Sigmoid colon (tissue), 4 donors: ENCODE results near the gene STAC.

Source experiments
- CTCF ChIP-seq, 4 experiments: fragments of 450-650 bp in 3 of 4; fragments of 200-600 bp in 1 of 4; IDR thresholded peaks; one replicate each; pipeline ENCODE4 v1.5.1; 2016 to 2019; ENCODE audit warnings: antibody characterized with exemption in 4 of 4, mild to moderate bottlenecking in 3 of 4, moderate library complexity in 2 of 4
- POLR2A ChIP-seq, 2 donors: fragments of 450-650 bp; IDR thresholded peaks; one replicate each; pipeline ENCODE4 v1.6.1; 2016; ENCODE audit warnings: antibody characterized with exemption in 2 of 2, mild to moderate bottlenecking in 2 of 2, moderate library complexity in 2 of 2
- POLR2AphosphoS5 ChIP-seq, 4 donors: sonication (generic); formaldehyde crosslinking; IDR thresholded peaks; one replicate each; pipeline ENCODE4 v1.6.1; 2017; ENCODE audit warnings: antibody characterized with exemption in 4 of 4

DNA sequence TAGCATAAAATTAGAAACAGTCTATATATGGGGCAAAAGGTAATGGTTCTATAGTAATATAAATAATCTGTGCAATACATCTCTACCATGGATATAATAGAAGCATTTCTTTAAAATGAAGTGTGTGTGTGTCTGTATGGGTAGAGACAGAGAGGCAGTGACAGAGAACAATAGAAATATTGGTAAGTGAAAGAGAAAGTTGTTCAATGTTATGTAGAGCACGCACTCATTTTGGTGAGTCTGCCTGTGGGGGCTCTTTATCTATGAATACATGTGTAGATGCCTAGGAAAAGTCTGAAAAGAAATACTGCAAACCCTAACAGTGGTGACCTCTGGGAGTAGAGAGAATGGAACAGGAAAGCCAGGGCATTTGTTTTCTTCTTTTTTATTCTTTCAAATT, 182.6 kb downstream of the STAC start:
- TF ChIP-seq POLR2AphosphoS5 (IDR thresholded peaks at IDR 0.05) (no peak), POLR2A (IDR thresholded peaks at IDR 0.05) (no peak), CTCF (IDR thresholded peaks at IDR 0.05) (no peak)
